Nephron progenitor cell (in vitro differentiated cells): ENCODE measurements around the gene FZD10.
A peak's percentile ranks its signal among the peaks of the same experiment; 100 is the strongest.

Source experiments
- DNase-seq: peaks from one replicate; pipeline ENCODE4 v3.0.0; 2021
- H3K27ac Mint-ChIP-seq: 2 replicates; pipeline ENCODE4 v1.8.0; 2021; ENCODE audit warnings: mild to moderate bottlenecking, moderate library complexity, mixed read lengths
- H3K27me3 Mint-ChIP-seq: 2 replicates; pipeline ENCODE4 v1.8.0; 2021; ENCODE audit warnings: mild to moderate bottlenecking, low read depth, mixed read lengths; ENCODE audit not compliant: poor library complexity
- H3K36me3 Mint-ChIP-seq: 2 replicates; pipeline ENCODE4 v1.8.0; 2021; ENCODE audit warnings: low read depth, mixed read lengths
- H3K4me1 Mint-ChIP-seq: 2 replicates; pipeline ENCODE4 v1.8.0; 2021; ENCODE audit warnings: mixed read lengths
- H3K4me3 Mint-ChIP-seq: 2 replicates; pipeline ENCODE4 v1.8.0; 2021; ENCODE audit warnings: mild to moderate bottlenecking, moderate library complexity, mixed read lengths
- H3K9me3 Mint-ChIP-seq: 2 replicates; pipeline ENCODE4 v1.8.0; 2021; ENCODE audit warnings: mild to moderate bottlenecking, moderate library complexity, mixed read lengths
- TF ChIP-seq, protein P1 (sequence below): fragments of 200-600 bp; sonication (generic); IDR thresholded peaks from 2 replicates; pipeline ENCODE4 v1.5.0; 2021; ENCODE audit warnings: antibody characterized with exemption

FZD10 gene

DNA sequence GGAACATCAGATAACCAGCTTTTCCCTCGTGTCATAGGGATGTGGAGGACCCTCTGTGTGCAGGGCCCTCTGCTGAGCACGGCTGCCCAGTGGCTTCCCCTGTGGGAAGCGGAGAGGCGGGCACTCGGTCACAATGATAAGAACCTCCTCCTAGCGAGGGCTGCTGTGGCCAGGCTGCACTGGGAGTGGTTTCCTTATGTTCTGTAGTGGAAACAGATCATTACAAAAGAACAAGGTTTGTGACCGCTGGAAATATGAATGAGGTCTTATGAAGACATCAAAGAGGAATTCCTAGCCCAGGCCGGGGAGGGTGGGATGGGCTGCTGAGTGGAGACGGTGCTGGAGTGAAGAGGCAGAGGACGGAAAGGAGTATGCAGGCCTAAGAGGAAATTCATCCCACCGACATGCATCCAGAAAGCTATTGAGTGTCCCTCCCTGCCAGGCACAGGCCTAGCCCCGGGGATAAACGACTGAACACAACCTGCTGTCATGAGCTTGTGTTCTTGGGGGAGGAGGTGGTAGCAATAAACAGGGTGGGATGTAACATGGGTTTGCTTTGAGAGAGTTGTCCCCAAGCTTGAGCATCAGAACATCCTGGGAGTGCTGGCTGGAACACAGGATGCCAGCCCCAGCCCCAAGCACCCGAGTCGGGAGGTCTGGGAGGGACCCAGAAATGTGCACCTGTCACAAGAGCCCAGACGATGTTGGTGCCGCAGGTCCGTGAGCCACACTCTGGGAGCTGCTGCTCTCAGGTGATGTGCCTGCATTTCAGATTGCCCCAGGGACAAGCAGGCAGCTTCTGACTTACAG is 37.5 kb downstream of the FZD10 start:
- H3K27me3 Mint-ChIP-seq = peaks cover 4% of the 10 kb centered on the region
- H3K36me3 Mint-ChIP-seq = peaks cover 9% of the 10 kb centered on the region

GRCh38 chr12:130200445-130200844 is 38.2 kb downstream of the FZD10 start:
- Mint-ChIP-seq H3K4me3 (no peak overlapping the region), H3K27me3 (peaks cover 7% of the 10 kb centered on the region)

More for the DNA sequence above, 37.5 kb downstream of the FZD10 start:
- no peak overlapping the region for H3K4me3 Mint-ChIP-seq
- DNase-seq = no peak
- H3K27ac Mint-ChIP-seq = no peak overlapping the region
- TF ChIP-seq, protein P1, sequence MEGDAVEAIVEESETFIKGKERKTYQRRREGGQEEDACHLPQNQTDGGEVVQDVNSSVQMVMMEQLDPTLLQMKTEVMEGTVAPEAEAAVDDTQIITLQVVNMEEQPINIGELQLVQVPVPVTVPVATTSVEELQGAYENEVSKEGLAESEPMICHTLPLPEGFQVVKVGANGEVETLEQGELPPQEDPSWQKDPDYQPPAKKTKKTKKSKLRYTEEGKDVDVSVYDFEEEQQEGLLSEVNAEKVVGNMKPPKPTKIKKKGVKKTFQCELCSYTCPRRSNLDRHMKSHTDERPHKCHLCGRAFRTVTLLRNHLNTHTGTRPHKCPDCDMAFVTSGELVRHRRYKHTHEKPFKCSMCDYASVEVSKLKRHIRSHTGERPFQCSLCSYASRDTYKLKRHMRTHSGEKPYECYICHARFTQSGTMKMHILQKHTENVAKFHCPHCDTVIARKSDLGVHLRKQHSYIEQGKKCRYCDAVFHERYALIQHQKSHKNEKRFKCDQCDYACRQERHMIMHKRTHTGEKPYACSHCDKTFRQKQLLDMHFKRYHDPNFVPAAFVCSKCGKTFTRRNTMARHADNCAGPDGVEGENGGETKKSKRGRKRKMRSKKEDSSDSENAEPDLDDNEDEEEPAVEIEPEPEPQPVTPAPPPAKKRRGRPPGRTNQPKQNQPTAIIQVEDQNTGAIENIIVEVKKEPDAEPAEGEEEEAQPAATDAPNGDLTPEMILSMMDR = no peak
- H3K4me1 Mint-ChIP-seq = peaks cover 25% of the 10 kb centered on the region
- peaks cover 25% of the 10 kb centered on the region for H3K9me3 Mint-ChIP-seq

DNA sequence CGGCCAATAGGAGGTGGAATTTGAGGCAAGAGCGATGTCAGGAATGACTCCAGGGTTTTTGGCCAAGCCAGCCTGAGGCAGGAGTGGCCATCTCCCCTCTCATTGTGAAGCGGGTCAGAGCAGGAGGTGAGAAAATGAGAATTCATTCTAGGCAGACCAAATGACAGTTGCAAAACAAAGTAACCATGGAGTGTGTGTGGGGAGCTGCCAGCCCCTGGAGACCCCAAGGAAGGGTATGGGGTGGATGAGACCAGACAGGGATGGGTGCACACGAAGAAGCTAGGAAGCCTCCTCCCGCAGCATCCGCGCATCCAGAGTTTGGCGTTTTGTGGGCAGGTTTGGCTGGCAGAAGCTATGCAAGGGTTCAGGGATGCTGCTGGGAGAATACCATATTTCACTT is 38.8 kb downstream of the FZD10 start:
- DNase-seq = no peak
- Mint-ChIP-seq H3K4me1 (peaks cover 34% of the 10 kb centered on the region), H3K27me3 (peaks cover 11% of the 10 kb centered on the region)

More at GRCh38 chr12:130200445-130200844, 38.2 kb downstream of the FZD10 start:
- H3K4me1 Mint-ChIP-seq = peaks cover 32% of the 10 kb centered on the region
- peaks cover 11% of the 10 kb centered on the region for H3K36me3 Mint-ChIP-seq
- no peak for DNase-seq
- H3K9me3 Mint-ChIP-seq = peaks cover 28% of the 10 kb centered on the region
- no peak overlapping the region for H3K27ac Mint-ChIP-seq
- TF ChIP-seq, protein P1 = no peak

GRCh38 chr12:130202201-130202600 is 39.9 kb downstream of the FZD10 start:
- Mint-ChIP-seq H3K4me1 (peaks cover 34% of the 10 kb centered on the region), H3K4me3 (no peak overlapping the region), H3K36me3 (peaks cover 22% of the 10 kb centered on the region), H3K27me3 (peaks cover 11% of the 10 kb centered on the region), H3K27ac (no peak overlapping the region), H3K9me3 (peaks cover 45% of the 10 kb centered on the region)
- TF ChIP-seq, protein P1 = no peak
- DNase-seq = no peak

More for the DNA sequence above, 38.8 kb downstream of the FZD10 start:
- Mint-ChIP-seq H3K4me3 (no peak overlapping the region), H3K27ac (no peak overlapping the region), H3K36me3 (peaks cover 15% of the 10 kb centered on the region), H3K9me3 (peaks cover 34% of the 10 kb centered on the region)
- TF ChIP-seq, protein P1 = no peak

DNA sequence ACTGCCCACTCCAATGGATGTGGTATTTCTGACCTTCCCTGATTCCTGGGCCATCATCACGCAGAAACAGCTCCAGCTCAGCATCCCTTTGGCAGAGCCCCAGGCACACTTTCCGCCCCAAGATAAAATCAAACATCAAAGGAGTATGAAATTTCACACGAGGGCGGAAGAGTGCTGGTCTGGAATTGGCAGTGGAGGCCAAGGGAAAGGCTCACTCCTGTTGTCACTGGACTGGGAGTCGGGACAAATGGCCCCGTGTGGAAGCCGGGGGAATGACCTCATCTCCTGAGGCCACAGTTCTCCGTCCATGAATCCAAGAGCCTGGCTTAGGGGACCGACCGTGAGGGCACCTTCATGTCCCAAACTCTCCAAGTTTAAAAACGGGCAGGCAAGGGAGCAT is 40.9 kb downstream of the FZD10 start:
- TF ChIP-seq, protein P1 = no peak
- peaks cover 55% of the 10 kb centered on the region for H3K9me3 Mint-ChIP-seq
- H3K27me3 Mint-ChIP-seq = peaks cover 11% of the 10 kb centered on the region
- peaks cover 34% of the 10 kb centered on the region for H3K4me1 Mint-ChIP-seq
- no peak overlapping the region for H3K27ac Mint-ChIP-seq
- H3K36me3 Mint-ChIP-seq = peaks cover 31% of the 10 kb centered on the region
- no peak for DNase-seq
- H3K4me3 Mint-ChIP-seq = no peak overlapping the region

- TF ChIP-seq, protein P1 = no peak
- H3K36me3 Mint-ChIP-seq = peaks cover 35% of the 10 kb centered on the region
- H3K27me3 Mint-ChIP-seq = peaks cover 11% of the 10 kb centered on the region
- DNase-seq = no peak
- H3K4me1 Mint-ChIP-seq = peaks cover 27% of the 10 kb centered on the region
- H3K9me3 Mint-ChIP-seq = peaks cover 62% of the 10 kb centered on the region
- peak overlapping the region; percentile 21 for H3K27ac Mint-ChIP-seq
- no peak overlapping the region for H3K4me3 Mint-ChIP-seq
Observed at GRCh38 chr12:130204541-130204953, 42.3 kb downstream of the FZD10 start.
